Stimulated activated CD4-positive, alpha-beta T cell treated with anti-CD3 and anti-CD28 coated beads, TNF-alpha, amount 100 ng/mL, for 1 hour (primary cell): ENCODE measurements around the gene PARD3.
"Not testable (repeated sequence)": the region's sequence is repeated elsewhere in the genome, so short reads cannot be mapped to it uniquely, and the experiment has no call there.

Experiments
- DNase-seq, 3 donors: peaks; one replicate each; pipeline ENCODE4 v3.0.0-alpha.2; 2020; ENCODE audit warnings: low read depth in 3 of 3, low spot score in 1 of 3

The PARD3 gene

DNA sequence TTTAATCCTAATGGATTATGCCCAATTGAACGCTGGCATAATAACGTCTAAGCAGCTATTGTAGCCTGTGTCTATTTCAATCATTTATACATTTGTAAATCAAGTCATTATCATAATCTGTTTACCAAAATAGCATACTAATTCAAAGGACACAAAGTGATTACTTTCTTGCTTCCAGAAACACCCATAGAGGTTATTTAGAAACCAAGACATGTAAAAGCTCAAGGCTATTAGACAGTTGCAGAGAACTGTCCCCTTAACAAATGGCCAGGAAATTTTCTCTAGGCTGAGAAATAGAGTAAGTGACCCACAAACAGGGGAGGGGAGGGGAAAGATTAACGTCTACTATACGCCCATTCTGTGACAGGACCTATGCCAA is 455.7 kb downstream of the PARD3 start:
- DNase-seq = no peak

DNA sequence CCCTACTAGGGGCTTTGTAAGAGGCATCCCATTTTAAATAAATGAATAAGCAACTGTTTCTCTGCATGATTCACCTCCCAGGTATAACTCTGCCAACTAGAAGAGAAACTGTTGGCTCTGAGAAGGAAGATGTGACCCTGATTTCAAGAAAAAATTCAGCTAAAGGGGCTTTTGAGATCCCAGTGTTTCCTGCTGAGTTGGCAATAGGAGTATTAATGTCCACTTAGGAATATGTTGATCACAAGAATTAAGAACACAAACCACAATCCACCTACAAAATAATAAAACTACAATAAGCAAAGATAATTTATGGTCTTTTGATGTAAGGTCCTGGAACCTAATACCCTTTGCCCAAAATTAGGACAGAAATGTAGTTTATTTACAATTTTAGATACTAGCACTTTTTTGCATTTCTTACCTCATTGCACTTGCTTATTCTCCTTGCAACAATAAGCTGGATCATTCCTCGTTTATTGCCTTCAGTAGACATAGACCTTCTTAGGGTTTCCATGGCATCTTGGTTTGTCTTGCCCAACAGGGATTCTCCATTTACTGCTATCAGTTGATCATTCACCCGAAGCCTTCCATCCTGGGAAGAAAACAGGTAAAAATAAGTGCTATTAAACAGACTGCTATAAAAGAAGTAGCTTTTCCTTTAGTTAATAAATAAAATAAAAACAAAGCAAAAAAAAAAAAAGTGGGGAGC is 456.2 kb downstream of the PARD3 start:
- DNase-seq = no peak

DNA sequence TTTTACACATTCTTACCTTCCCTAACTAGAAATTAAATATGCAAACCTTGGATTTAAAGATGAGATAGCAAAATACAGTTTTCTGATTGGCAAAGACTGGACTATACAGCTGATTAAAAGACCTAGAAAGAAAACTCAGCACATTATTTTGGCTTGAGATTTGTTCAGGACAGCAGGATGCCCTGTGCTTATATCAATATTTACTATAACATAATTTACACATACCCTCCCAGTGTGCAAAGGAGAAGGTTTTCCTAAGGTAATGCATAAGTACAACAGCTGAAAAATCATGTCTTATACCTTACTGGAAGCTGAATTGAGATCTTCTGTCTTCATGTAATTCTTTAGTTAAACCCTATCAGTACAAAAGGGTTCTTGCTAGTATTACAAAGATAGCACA is 458.6 kb downstream of the PARD3 start:
- no peak for DNase-seq

DNA sequence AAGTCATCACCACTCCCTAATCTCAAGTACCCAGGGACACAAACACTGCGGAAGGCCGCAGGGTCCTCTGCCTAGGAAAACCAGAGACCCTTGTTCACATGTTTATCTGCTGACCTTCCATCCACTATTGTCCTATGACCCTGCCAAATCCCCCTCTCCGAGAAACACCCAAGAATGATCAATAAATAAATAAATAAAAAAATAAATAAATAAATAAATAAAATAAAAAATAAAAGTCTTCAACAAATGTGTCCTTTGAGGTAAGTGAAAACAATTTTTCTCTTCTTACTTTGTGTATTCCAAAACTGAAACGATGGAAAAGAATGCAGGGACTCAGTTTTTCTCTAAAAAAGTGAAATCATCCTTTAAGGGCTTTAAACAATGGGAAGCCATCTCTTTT is 461.6 kb downstream of the PARD3 start:
- not testable (repeated sequence) for DNase-seq

DNA sequence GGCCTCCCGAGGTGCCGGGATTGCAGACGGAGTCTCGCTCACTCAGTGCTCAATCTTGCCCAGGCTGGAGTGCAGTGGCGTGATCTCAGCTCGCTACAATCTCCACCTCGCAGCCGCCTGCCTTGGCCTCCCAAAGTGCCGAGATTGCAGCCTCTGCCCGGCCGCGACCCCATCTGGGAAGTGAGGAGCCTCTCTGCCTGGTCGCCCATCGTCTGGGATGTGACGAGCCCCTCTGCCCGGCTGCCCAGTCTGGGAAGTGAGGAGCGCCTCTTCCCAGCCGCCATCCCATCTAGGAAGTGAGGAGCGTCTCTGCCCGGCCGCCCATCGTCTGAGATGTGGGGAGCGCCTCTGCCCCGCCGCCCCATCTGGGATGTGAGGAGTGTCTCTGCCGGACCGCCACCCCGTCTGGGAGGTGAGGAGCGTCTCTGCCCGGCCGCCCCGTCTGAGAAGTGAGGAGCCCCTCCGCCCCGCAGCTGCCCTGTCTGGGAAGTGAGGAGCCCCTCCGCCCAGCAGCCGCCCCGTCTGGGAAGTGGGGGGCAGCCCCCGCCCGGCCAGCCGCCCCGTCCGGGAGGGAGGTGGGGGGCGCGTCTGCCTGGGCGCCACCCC is 462.4 kb downstream of the PARD3 start:
- not testable (repeated sequence) for DNase-seq

DNA sequence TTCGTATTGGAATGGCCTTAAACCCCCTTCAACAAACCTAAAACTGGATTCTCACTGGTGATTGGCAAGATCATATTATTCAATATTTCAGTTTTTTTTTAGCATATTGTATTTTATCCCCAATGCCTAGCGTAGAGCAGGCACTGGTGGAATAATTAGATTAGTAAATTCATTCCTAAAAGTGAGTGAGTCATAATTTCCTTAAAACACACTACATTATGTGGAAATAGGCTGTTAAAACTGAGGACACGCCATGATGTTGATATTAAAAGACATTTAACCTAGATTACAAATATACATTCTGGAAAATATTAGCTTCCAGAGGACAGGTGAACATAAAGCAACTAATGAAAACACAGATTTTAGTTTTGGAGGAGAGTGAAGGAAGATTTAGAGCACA is 463.9 kb downstream of the PARD3 start:
- DNase-seq = no peak

DNA sequence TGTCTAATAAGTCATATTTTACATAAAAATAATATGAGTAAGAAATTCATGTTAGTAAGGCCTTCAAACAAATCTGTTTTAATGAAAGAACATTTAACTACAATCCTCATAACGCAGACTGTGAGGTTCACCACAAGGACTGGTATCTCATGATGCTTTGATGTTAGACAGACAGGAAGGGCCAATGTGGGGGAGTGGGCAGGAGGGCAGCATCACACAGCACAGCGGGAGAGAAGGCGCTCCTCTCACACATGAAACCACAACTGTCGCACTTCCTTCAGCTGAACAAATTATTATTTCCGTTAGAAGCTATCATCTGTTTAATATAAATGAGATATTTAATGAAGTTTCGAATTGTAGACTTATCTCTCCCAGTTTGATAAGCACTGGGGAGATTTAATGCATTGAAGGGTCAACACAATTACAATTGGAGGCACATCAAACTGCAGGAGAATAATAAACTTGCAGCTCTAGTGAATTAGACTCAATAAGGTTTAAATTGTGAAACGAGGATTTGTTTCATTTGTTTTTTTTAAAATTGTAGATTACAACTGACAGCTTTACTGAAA is 466.1 kb downstream of the PARD3 start:
- DNase-seq = no peak

DNA sequence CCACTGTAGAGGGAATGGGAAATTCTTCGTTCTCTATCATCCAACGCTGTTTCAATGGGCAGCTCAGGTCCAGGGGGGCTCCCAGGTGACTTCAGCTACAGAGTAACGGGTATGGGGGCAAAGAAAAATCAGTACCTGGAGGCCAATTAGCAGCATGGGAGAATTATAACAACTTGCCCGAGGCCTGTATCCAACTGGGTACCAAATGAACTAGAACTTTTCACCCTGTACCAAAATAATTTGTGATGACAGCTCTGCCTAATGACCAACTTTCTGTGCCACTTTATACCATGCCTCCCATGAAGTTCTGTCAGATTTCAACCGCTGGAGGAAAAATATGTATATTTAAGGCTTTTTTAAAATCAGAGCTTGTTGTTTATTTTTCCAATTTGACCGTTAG is 467.1 kb downstream of the PARD3 start:
- DNase-seq = no peak

DNA sequence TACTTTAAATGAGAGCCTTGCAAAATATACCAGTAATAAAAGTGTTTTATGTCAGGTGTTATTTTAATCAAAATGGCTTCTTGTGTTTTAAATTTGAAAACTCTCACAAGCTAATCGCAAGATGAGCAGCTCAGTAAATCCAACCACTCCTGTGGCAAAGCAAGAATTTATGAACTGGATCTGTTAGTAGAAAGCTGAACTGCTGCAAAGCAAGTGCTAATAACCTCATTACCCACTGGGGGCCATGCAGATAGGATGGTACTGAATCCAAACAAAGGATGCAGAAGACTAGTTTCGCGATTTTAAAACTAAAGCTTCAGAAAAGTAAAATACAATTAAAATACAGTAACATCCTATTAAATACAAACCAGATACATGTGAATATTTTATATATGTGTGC is 468.0 kb downstream of the PARD3 start:
- no peak for DNase-seq

DNA sequence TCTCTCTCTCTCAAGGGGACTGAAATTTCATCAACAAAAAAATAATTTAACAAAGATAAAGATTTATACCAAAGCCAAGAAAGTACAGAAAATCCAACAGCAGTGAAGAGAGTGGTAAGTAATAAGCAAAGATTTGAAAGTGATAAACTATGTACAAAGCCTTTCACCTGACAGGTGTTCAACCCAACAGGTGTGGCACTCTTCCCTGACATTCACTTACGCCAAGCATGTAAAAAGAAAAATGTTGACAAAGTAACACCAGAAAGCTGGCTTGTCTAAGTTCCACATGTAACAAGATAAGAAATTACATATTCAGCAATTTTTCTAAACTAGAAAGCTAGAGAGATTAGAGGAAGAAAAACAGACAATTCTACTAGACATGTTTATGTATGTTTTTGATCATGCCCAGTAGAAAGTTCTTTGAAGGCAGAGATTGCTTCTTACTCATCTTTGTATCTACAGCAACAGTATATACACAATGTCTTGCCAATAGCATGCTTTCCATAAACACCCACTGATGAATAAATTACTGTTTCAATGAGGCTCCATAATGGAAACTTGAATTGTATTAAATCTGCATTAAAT is 468.5 kb downstream of the PARD3 start:
- no peak for DNase-seq

DNA sequence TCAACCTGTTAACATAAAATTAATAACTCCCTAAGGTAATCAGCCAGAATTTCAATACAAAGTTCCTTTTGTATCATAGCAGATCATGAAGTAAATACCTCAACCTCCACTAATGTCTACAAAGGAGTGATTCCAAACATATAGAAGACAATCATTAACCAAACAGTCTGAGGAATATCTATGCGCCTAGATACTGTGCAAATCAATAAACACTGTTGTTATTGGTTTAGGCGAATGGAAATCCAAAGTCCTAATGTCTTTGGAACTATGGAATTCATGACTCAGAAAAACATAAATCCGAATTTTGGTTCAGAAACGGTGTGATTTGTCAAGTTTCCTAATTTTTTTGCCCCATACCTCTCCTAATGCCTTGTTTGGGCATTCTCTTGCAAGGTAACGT is 469.7 kb downstream of the PARD3 start:
- no peak for DNase-seq

DNA sequence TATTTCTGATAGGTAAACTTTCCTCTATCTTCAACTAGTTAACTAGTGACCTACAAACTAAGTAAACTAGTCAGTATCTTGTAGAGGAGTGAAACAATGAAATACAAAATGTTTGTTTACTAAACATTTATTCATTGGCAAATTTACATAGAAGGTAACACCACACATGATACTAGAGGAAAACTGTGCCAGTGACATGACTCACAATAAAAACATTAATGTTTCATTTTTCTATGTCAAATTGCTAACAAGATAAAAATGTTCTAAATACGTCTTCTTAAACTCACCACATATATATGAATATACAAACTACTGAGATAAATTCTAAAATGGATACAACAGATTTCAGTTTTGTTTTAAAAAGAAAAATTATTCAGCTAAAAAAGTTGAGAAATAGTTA is 471.3 kb downstream of the PARD3 start:
- no peak for DNase-seq

DNA sequence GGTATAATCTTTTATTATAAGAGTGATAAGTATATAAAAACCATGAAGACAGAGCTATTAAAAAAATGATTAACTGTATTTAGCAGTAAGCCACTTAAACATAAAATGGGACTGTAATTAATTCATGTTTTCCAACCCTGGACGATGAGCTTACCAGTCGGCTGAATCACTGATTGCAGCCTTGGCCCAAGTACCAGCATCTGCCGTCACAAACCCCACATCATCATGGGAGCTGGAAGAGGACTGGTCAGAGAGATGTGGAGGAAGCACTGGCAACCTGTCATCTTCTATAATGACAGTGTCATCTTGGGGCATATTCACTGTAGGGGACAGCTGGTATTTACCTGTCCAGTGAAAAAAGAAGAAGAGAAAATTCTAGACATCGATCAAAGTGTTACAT is 473.6 kb downstream of the PARD3 start:
- no peak for DNase-seq

DNA sequence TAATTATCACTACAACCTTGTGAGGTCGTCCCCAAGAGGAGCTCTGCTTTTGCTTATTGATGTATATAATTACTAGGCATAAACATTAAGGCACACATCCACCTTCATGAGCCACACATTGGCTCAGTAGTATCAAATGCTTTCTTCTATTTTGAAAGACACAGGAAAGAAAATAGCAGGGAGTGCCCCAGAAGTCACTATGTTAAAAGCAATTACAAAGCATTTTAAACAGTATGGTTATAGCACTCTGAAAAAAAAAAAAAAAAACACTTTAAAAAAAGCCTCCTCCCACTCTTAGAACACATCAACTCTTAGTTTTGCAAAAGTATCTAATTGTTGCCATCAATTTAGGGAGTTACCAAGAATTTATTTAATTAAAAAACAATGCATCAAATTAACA is 474.2 kb downstream of the PARD3 start:
- no peak for DNase-seq

DNA sequence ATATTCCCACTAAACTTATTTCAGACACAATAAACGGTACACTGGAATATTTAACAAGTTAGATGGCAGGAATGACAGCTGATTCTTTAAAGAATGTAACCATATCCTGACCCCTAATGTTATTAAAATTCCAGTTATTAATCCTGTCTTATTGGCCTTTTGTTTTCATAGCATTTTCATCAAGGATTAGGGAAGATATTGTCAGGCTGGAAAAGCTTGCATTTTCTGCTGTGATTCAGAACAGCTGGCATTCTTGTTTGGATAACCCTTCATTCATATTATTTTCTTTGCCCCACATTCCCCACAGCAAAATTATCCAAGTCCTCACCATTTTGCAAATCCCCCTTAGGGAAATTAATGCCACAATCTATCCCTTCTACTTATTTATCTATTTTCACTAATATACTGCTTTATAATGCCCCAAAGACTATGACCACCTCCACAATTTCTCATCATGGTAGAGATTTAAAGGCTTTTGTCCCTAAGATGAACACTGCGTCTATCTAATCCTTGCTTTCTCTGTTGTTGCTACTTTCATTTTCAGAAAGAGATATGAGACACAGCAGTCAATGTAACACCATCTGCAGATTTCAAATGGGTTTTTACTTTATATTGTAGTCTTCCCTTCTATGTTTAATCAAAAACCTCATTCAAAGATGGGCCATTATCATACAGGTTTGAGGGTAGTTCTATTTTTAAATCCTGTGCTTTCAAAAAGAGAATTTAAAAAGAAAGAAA is 475.1 kb downstream of the PARD3 start:
- DNase-seq = no peak

DNA sequence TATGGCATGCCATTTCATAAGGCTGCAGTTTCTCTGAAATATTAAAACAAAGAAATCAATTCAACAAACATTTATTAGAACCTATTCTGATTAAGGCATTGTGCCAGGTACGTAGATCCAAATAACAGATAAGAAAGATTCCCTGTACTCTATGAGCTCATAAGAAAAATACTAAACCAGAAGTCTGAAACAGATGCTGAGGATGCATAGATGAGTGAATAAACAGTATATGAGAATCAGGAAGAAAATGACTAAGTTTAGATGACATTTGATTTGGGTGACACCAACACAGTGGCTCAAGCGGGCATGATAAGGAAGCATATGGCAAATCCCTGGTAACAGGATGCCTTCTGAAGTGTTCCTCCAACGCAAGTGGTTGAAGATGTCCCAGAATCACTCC is 477.2 kb downstream of the PARD3 start:
- no peak for DNase-seq

DNA sequence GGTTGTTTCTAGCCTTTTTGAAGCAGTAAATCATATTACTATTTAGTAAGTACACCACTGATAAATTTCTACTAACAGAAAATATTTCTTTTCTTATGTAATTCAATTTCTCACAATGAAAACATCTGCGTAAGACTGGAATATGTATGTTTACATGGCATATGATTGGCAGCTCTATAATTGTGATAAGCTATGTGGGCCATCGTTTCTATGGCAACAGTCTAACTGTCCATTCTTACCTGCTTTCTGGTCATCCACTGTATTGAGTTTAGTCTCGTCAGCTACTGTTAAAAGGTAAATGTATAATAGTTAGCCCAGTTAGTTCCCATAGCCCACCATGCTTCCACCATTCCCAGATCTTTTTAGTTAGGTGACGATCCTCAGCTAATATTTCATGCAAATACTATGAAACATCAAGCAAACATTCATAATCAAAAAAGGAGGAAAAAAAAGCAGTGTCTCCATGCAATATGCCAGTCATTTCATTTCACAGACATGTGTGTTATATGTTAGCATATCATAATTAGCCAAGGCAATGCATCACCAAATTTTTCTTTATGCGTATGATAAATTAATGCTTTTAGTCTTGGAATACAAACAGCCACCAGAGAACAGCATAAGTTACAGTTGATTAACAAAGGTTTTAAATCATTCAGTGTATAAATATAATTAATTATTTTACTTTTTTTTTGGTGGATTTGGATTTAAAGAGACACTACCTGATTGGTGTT is 479.0 kb downstream of the PARD3 start:
- no peak for DNase-seq

DNA sequence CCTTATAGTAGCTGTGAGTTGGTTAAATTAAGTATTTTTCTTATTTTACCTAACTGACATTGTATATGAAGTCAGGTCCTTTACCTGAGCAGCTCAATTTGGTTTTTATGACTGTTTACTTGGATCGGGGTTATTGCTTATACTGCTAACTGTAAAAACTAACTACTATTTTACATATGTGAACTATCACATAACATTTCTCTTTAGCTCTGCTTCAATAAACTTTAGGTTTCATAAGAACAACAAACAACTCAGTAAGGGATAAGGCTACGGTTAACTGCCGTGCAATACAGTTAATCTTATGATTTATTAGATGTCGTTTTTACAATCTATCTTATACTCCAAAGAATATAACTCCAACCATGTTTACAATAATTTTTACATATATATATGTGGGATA is 480.2 kb downstream of the PARD3 start:
- no peak for DNase-seq

DNA sequence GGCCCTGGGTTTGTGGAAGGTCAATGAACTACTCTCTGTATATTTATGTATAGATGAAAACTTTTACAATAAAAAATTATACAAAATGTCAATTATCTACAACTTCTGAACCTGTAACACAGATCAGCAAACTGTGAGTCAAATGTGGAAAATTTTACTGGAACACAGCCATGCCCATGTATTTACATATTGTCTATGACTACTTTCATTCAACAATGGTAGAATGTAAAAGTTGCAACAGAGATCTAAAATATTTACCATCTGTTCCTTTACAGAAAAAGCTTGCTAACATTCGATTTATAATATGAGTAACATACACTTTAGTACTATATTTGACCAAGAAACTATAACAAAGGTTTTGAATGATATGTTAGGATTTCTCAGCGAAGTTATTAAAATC is 481.6 kb downstream of the PARD3 start:
- DNase-seq = no peak

DNA sequence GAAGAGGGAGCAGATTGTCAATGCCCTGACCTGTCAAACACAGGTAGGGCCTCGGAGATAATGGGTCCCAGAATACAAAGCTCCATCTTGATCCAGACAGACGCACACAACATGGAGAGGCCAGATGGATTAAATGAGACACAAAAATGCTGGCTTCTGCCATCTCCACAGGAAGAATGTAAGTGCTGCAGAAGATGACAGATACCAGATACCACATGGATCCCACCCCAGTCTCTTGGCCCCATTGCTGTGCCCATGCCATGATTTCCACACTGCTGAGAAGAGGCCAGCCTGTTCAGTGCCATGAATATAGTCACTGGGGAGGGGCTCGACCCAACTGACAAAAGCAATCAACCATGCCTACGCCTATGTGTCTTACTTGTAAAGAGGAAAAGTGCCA is 487.9 kb downstream of the PARD3 start:
- no peak for DNase-seq

DNA sequence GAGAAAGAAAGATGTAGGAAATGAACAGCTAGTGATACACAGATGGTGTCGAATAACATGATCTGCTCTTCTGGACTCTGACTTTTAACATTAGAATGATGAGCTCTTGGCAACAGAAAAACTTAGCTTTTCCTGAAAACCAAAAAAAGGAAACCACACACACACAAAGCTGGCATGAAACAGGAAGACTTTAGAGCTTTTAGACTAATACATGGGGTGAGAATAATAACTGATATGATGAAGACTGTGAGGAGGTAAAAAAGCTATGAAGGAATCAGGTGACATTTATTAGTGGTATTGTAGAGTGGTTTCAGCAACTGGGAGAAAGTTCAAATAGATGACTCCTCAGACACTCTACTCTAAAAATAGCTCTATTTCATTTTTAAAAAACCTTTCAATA is 491.9 kb downstream of the PARD3 start:
- DNase-seq = no peak
